Endothelial cell of umbilical vein (primary cell): ENCODE data around the gene IQGAP3. TPM values are rescaled to one million over a fixed set of nuclear protein-coding genes. Genes with fewer than 3 reads are reported as not detected.

Experiments
- BruUV-seq: library from RNA; stranded (reverse); fragments of 400-500 nt; replicated peaks from 2 replicates; lab custom pipeline; 2021; lab: Mats Ljungman, UMichigan
- CTCF ChIA-PET: fragments of 300-600, 350-600 bp; sonication (Branson Sonifier 250); formaldehyde crosslinking; loops from one replicate; lab custom pipeline; 2021; ENCODE audit warnings: antibody characterized with exemption, inconsistent platforms; lab: Charles Lee
- POLR2A ChIA-PET: fragments of 300-600, 350-600 bp; sonication (Branson Sonifier 250); formaldehyde crosslinking; loops from one replicate; lab custom pipeline; 2021; ENCODE audit warnings: antibody characterized with exemption, inconsistent platforms; lab: Charles Lee
- DNase-seq: peaks from one replicate; pipeline ENCODE4 v3.0.0-alpha.2; 2011; ENCODE audit warnings: low read depth, low spot score
- FAIRE-seq: peaks from 2 replicates; lab custom pipeline; 2011; peaks lifted over from hg19 to GRCh38; lab: Jason Lieb, UNC
- H2AFZ ChIP-seq: 2 replicates; pipeline ENCODE4 v1.6.0; 2012; ENCODE audit warnings: low read depth, low read length, control low read depth, inconsistent platforms
- H3K27ac ChIP-seq: 2 replicates; pipeline ENCODE4 v1.5.1; 2011; ENCODE audit warnings: low read depth, mild to moderate bottlenecking, control low read depth, low read length, moderate library complexity; ENCODE audit not compliant: insufficient read depth
- H3K27me3 ChIP-seq, 2 experiments: 2 replicates each; pipeline versions ENCODE4 v1.6.0 to v1.6.1; 2011; ENCODE audit warnings: low read length in 2 of 2, mixed read lengths in 1 of 2; ENCODE audit not compliant: control insufficient read depth in 2 of 2, insufficient read depth in 2 of 2
- H3K36me3 ChIP-seq, 2 experiments: 2 replicates in 1 of 2; 3 replicates in 1 of 2; pipeline ENCODE4 v1.5.1; 2011; ENCODE audit warnings: low read length in 2 of 2, mild to moderate bottlenecking in 1 of 2, moderate library complexity in 1 of 2; ENCODE audit not compliant: control insufficient read depth in 2 of 2, insufficient read depth in 2 of 2; ENCODE audit errors: extremely low read depth in 1 of 2
- H3K4me1 ChIP-seq: 3 replicates; pipeline ENCODE4 v1.5.1; 2011; ENCODE audit warnings: mild to moderate bottlenecking, low read length; ENCODE audit not compliant: control insufficient read depth, insufficient read depth; ENCODE audit errors: extremely low read depth
- H3K4me2 ChIP-seq: 2 replicates; pipeline ENCODE4 v1.6.1; 2011; ENCODE audit warnings: low read length, control low read depth, mixed read lengths; ENCODE audit not compliant: insufficient read depth
- H3K4me3 ChIP-seq, 3 experiments: fragments of 200-600 bp in 1 of 3; sonication (generic), shearing (Covaris generic) in 1 of 3; replicated peaks in 1 of 3; 2 replicates each; pipeline ENCODE4 v1.5.1; 2011 to 2016; ENCODE audit warnings: control low read depth in 3 of 3, low read length in 3 of 3, mild to moderate bottlenecking in 2 of 3, inconsistent platforms in 1 of 3, low read depth in 1 of 3, moderate library complexity in 1 of 3; ENCODE audit not compliant: insufficient read depth in 1 of 3
- H3K79me2 ChIP-seq: 2 replicates; pipeline ENCODE4 v1.6.0; 2012; ENCODE audit warnings: low read length, inconsistent platforms; ENCODE audit not compliant: control insufficient read depth, insufficient read depth
- H3K9ac ChIP-seq: replicated peaks from 2 replicates; pipeline ENCODE3; 2011; ENCODE audit warnings: low read length, control low read depth; ENCODE audit not compliant: insufficient read depth; ENCODE audit errors: extremely low read depth
- H3K9me1 ChIP-seq: replicated peaks from 3 replicates; pipeline ENCODE4 v1.6.0; 2011; ENCODE audit warnings: mild to moderate bottlenecking, low read length; ENCODE audit not compliant: control insufficient read depth, insufficient read depth; ENCODE audit errors: extremely low read depth
- H3K9me3 ChIP-seq: replicated peaks from 2 replicates; pipeline ENCODE4 v1.5.1; 2012; ENCODE audit warnings: low read length, inconsistent platforms; ENCODE audit not compliant: control insufficient read depth, insufficient read depth
- H4K20me1 ChIP-seq: replicated peaks from 2 replicates; pipeline ENCODE3; 2011; ENCODE audit warnings: mild to moderate bottlenecking, low read length; ENCODE audit not compliant: control insufficient read depth, insufficient read depth; ENCODE audit errors: extremely low read depth
- FOS ChIP-seq: IDR thresholded peaks from 2 replicates; pipeline ENCODE4 v1.6.1; 2011; ENCODE audit warnings: mild to moderate bottlenecking, low read length, moderate library complexity, borderline replicate concordance; ENCODE audit not compliant: insufficient read depth
- GATA2 ChIP-seq: IDR thresholded peaks from 2 replicates; pipeline ENCODE4 v1.7.0; 2011; ENCODE audit warnings: low read depth, mild to moderate bottlenecking, moderate library complexity, mixed read lengths, low read length; ENCODE audit not compliant: insufficient read length, insufficient read depth
- JUN ChIP-seq: IDR thresholded peaks from 2 replicates; pipeline ENCODE4 v1.6.1; 2011; ENCODE audit warnings: borderline replicate concordance, low read depth; ENCODE audit not compliant: insufficient read length, insufficient read depth
- MYC ChIP-seq: IDR thresholded peaks from one replicate; pipeline ENCODE4 v1.6.1; 2011; ENCODE audit warnings: mild to moderate bottlenecking, low read depth, low read length
- POLR2A ChIP-seq: IDR thresholded peaks from 2 replicates; pipeline ENCODE4 v1.6.1; 2012; ENCODE audit warnings: low read depth, mild to moderate bottlenecking, control low read depth, low read length
- POLR2AphosphoS5 ChIP-seq: IDR thresholded peaks from 2 replicates; pipeline ENCODE4 v1.6.1; 2012; ENCODE audit warnings: low read depth, mild to moderate bottlenecking, control low read depth, low read length, moderate library complexity; ENCODE audit not compliant: insufficient read depth
- dilution Hi-C: fragments of 300-500 bp; cut with MboI; formaldehyde crosslinking; loops from one replicate; pipeline ENCODE4 v1.15.0; 2019; ENCODE audit warnings: low sequenced_read_pairs; ENCODE audit not compliant: extremely low pct_ligation_motif_present
- intact Hi-C: fragments of 100-400 bp; cut with micrococcal nuclease; formaldehyde crosslinking; loops from one replicate; pipeline ENCODE4 v1.10.0; 2022
- polyA plus RNA-seq, 4 experiments: library from polyadenylated mRNA; depleted of rRNA in 3 of 4; stranded (reverse) in 3 of 4; unstranded in 1 of 4; fragments of >200 nt; gene quantifications; 2 replicates each; pipeline versions ENCODE4 v1.2.1 to v1.2.3, GENCODE V29; 2011 to 2012; ENCODE audit warnings: missing spikeins in 1 of 4
- total RNA-seq: library from RNA; stranded (reverse); gene quantifications from 2 replicates; pipeline ENCODE4 v1.2.3, GENCODE V29; 2021
- TF ChIP-seq, protein P1 (sequence below), 2 donors: IDR thresholded peaks; 1 replicate in 1 of 2; 2 replicates in 1 of 2; pipeline ENCODE4 v1.5.1; 2011; ENCODE audit warnings: low read length in 2 of 2, mild to moderate bottlenecking in 2 of 2, moderate library complexity in 2 of 2, control low read depth in 1 of 2, inconsistent platforms in 1 of 2, low read depth in 1 of 2; ENCODE audit not compliant: insufficient read depth in 1 of 2; ENCODE audit errors: extremely low read depth in 1 of 2
- TF ChIP-seq, protein P2 (sequence below): IDR thresholded peaks from 2 replicates; pipeline ENCODE4 v1.6.1; 2011; ENCODE audit not compliant: insufficient read depth, insufficient read length

The IQGAP3 gene
- total and polyA plus RNA-seq, 2 donors (not counting 3 experiments of a cell fraction or from before 2014, with no cell fraction given): 28.3 to 60.7 TPM

- peak; percentile 53 for FAIRE-seq
- Histone ChIP-seq H3K79me2 (peaks cover 62% of the 10 kb centered on the region), H3K9me3 (no peaks in the 10 kb centered on the region), H4K20me1 (no peaks in the 10 kb centered on the region), H3K4me3 (peak overlapping the region; percentile 53 to 95 (median 84)), H3K9me1 (no peaks in the 10 kb centered on the region), H3K36me3 (peaks cover 0 to 4% of the 10 kb centered on the region in 2 experiments), H2AFZ (no peak overlapping the region), H3K9ac (peak overlapping the region; percentile 84), H3K4me2 (peak overlapping the region; percentile 21), H3K27me3 (no peaks in the 10 kb centered on the region), H3K4me1 (peaks cover 59% of the 10 kb centered on the region), H3K27ac (peak overlapping the region; percentile 65)
- DNase-seq: no peak
- ChIA-PET CTCF (interaction anchor here (1.1 to 6.1 kb wide), 6 partner anchors 9 to 114 kb away, joined by 3 to 149 read pairs (median 6); no protein-coding TSS in a partner anchor), POLR2A (no interaction called here)
- dilution Hi-C loops: no loop called here
- TF ChIP-seq FOS (no peak), POLR2AphosphoS5 (no peak), POLR2A (no peak), GATA2 (no peak), MYC (no peak), JUN (no peak)
- TF ChIP-seq, protein P1, sequence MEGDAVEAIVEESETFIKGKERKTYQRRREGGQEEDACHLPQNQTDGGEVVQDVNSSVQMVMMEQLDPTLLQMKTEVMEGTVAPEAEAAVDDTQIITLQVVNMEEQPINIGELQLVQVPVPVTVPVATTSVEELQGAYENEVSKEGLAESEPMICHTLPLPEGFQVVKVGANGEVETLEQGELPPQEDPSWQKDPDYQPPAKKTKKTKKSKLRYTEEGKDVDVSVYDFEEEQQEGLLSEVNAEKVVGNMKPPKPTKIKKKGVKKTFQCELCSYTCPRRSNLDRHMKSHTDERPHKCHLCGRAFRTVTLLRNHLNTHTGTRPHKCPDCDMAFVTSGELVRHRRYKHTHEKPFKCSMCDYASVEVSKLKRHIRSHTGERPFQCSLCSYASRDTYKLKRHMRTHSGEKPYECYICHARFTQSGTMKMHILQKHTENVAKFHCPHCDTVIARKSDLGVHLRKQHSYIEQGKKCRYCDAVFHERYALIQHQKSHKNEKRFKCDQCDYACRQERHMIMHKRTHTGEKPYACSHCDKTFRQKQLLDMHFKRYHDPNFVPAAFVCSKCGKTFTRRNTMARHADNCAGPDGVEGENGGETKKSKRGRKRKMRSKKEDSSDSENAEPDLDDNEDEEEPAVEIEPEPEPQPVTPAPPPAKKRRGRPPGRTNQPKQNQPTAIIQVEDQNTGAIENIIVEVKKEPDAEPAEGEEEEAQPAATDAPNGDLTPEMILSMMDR (IDR thresholded peaks at IDR 0.05; ENCODE audit: extremely low read depth in 1 of 2, insufficient read depth in 1 of 2, low read depth in 1 of 2, low read length in 2 of 2): no peak
- TF ChIP-seq, protein P2, sequence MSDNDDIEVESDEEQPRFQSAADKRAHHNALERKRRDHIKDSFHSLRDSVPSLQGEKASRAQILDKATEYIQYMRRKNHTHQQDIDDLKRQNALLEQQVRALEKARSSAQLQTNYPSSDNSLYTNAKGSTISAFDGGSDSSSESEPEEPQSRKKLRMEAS: no peak
- intact Hi-C loops: no loop called here
- BruUV-seq: TSS peak; percentile 0
Observed at GRCh38 chr1:156499194-156499841, 73.0 kb downstream of the IQGAP3 start.
